SK-N-SH treated with all-trans-retinoic acid at 6 μM for 48 hours (cell line): Measurements from ENCODE around the gene APEH.
"Not testable (repeated sequence)": the region's sequence is repeated elsewhere in the genome, so short reads cannot be mapped to it uniquely, and the experiment has no call there.

ENCODE experiments used
- BACH2 ChIP-seq: fragments of 250-450 bp; sonication (Bioruptor Pico); IDR thresholded peaks from 2 replicates; pipeline ENCODE4 v1.9.0; 2021; ENCODE audit warnings: mild to moderate bottlenecking, borderline replicate concordance
- GLIS3 ChIP-seq: fragments of 250-450 bp; sonication (Bioruptor Pico); IDR thresholded peaks from 2 replicates; pipeline ENCODE4 v1.5.0; 2020; ENCODE audit warnings: mild to moderate bottlenecking, moderate library complexity
- OSR1 ChIP-seq: fragments of 250-450 bp; sonication (Bioruptor Pico); IDR thresholded peaks from 2 replicates; pipeline ENCODE4 v1.8.0; 2022; ENCODE audit warnings: moderate library complexity, mild to moderate bottlenecking, inconsistent platforms
- PATZ1 ChIP-seq: fragments of 250-450 bp; sonication (Bioruptor Pico); IDR thresholded peaks from 2 replicates; pipeline ENCODE4 v1.8.0; 2020; ENCODE audit warnings: mild to moderate bottlenecking, moderate library complexity, borderline replicate concordance
- PPARA ChIP-seq: fragments of 250-450 bp; sonication (Bioruptor Pico); IDR thresholded peaks from 2 replicates; pipeline ENCODE4 v1.5.0; 2020; ENCODE audit warnings: mild to moderate bottlenecking, borderline replicate concordance
- RARB ChIP-seq: fragments of 250-450 bp; sonication (Bioruptor Pico); IDR thresholded peaks from 2 replicates; pipeline ENCODE4 v1.8.0; 2021; ENCODE audit warnings: mild to moderate bottlenecking, moderate library complexity
- TCF4 ChIP-seq: fragments of 250-450 bp; sonication (Bioruptor Pico); IDR thresholded peaks from 2 replicates; pipeline ENCODE4 v1.8.0; 2021; ENCODE audit warnings: mild to moderate bottlenecking, moderate library complexity, borderline replicate concordance
- TOX ChIP-seq: fragments of 250-450 bp; sonication (Bioruptor Pico); IDR thresholded peaks from 2 replicates; pipeline ENCODE4 v1.8.0; 2021; ENCODE audit warnings: mild to moderate bottlenecking, moderate library complexity, borderline replicate concordance
- ZC3H10 ChIP-seq: fragments of 250-450 bp; sonication (Bioruptor Pico); IDR thresholded peaks from 2 replicates; pipeline ENCODE4 v1.5.1; 2021; ENCODE audit warnings: mild to moderate bottlenecking, moderate library complexity
- ZFP30 ChIP-seq: fragments of 450-650 bp; formaldehyde crosslinking; IDR thresholded peaks from 2 replicates; pipeline ENCODE4 v1.5.0; 2022; ENCODE audit warnings: mild to moderate bottlenecking, moderate library complexity
- ZNF8 ChIP-seq: fragments of 450-650 bp; formaldehyde crosslinking; IDR thresholded peaks from 2 replicates; pipeline ENCODE4 v1.5.0; 2020; ENCODE audit warnings: mild to moderate bottlenecking, moderate library complexity

- not testable (repeated sequence) for TF ChIP-seq BACH2 (CRISPR knock-in tag); ZNF8 (CRISPR knock-in tag); PATZ1 (CRISPR knock-in tag); ZC3H10 (CRISPR knock-in tag); RARB (CRISPR knock-in tag); OSR1; TCF4 (CRISPR knock-in tag); TOX (CRISPR knock-in tag); PPARA (CRISPR knock-in tag); ZFP30 (CRISPR knock-in tag); GLIS3 (CRISPR knock-in tag)
Observed at GRCh38 chr3:49685103-49685502, 11.0 kb downstream of the APEH start.
